H1 (cell line): ENCODE results near the gene WDR5. TPM values are rescaled to one million over a fixed set of nuclear protein-coding genes. Genes with fewer than 3 reads are reported as not detected.

Source experiments
- CTCF ChIA-PET: fragments of 300-600 bp; sonication (Branson Sonifier 250); formaldehyde crosslinking; loops from one replicate; lab custom pipeline; 2021; ENCODE audit not compliant: partially characterized antibody; lab: Charles Lee
- POLR2A ChIA-PET: fragments of 300-600 bp; sonication (Branson Sonifier 250); formaldehyde crosslinking; loops from one replicate; lab custom pipeline; 2021; ENCODE audit warnings: inconsistent platforms; ENCODE audit not compliant: partially characterized antibody; lab: Charles Lee
- DNase-seq, 2 experiments: peaks; one replicate each; pipeline versions ENCODE4 v3.0.0 to v3.0.0-alpha.2; 2010 to 2022; ENCODE audit warnings: low spot score in 2 of 2, low read depth in 1 of 2, mixed read lengths in 1 of 2
- FAIRE-seq: peaks from 2 replicates; lab custom pipeline; 2011; peaks lifted over from hg19 to GRCh38; lab: Jason Lieb, UNC
- H2AFZ ChIP-seq: 2 replicates; pipeline ENCODE4 v1.8.1; 2012; ENCODE audit warnings: low read length, inconsistent platforms
- H2AK5ac ChIP-seq: 2 replicates; pipeline ENCODE4 v1.6.1; 2013; ENCODE audit warnings: low read depth, low read length
- H2BK120ac ChIP-seq: replicated peaks from 2 replicates; pipeline ENCODE3; 2013; ENCODE audit warnings: low read depth, low read length, inconsistent platforms
- H2BK12ac ChIP-seq: 2 replicates; pipeline ENCODE4 v1.6.1; 2013; ENCODE audit warnings: low read depth, low read length
- H2BK15ac ChIP-seq: 2 replicates; pipeline ENCODE4 v1.6.1; 2013; ENCODE audit warnings: low read length
- H2BK20ac ChIP-seq: 2 replicates; pipeline ENCODE4 v1.6.1; 2013; ENCODE audit warnings: low read length
- H2BK5ac ChIP-seq: 2 replicates; pipeline ENCODE4 v1.6.1; 2013; ENCODE audit warnings: low read depth, low read length
- H3K14ac ChIP-seq: 2 replicates; pipeline ENCODE4 v1.6.1; 2013; ENCODE audit warnings: inconsistent platforms; ENCODE audit not compliant: insufficient read length
- H3K18ac ChIP-seq: 2 replicates; pipeline ENCODE4 v1.6.1; 2013; ENCODE audit warnings: low read length; ENCODE audit errors: extremely low read depth
- H3K23ac ChIP-seq: 2 replicates; pipeline ENCODE4 v1.6.1; 2013; ENCODE audit warnings: inconsistent platforms; ENCODE audit not compliant: insufficient read length
- H3K23me2 ChIP-seq: 2 replicates; pipeline ENCODE4 v1.6.1; 2013; ENCODE audit warnings: low read depth, low read length
- H3K27ac ChIP-seq: 2 replicates; pipeline ENCODE4 v1.6.1; 2011; ENCODE audit warnings: low read depth, low read length, inconsistent platforms
- H3K27me3 ChIP-seq, 4 experiments: replicated peaks in 1 of 4; 1 replicate in 1 of 4; 2 replicates in 3 of 4; pipeline versions ENCODE4 v1.6.1 to v1.8.1; 2011 to 2013; ENCODE audit warnings: low read length in 3 of 4, mild to moderate bottlenecking in 3 of 4, inconsistent platforms in 2 of 4, mixed read lengths in 2 of 4, moderate library complexity in 1 of 4; ENCODE audit not compliant: control insufficient read depth in 3 of 4, insufficient read depth in 3 of 4; ENCODE audit errors: extremely low read depth in 1 of 4
- H3K36me3 ChIP-seq, 4 experiments: 2 replicates each; pipeline versions ENCODE4 v1.6.1 to v1.8.1; 2011 to 2013; ENCODE audit warnings: mild to moderate bottlenecking in 4 of 4, low read length in 3 of 4, moderate library complexity in 2 of 4, control low read depth in 1 of 4, inconsistent platforms in 1 of 4; ENCODE audit not compliant: insufficient read depth in 4 of 4, control insufficient read depth in 2 of 4
- H3K4ac ChIP-seq: replicated peaks from 2 replicates; pipeline ENCODE3; 2013; ENCODE audit warnings: low read length, low read depth, mixed read lengths, inconsistent platforms; ENCODE audit not compliant: insufficient read length
- H3K4me1 ChIP-seq, 4 experiments: replicated peaks in 1 of 4; 1 replicate in 1 of 4; 2 replicates in 3 of 4; pipeline versions ENCODE4 v1.6.1 to v1.8.1; 2011 to 2013; ENCODE audit warnings: low read length in 3 of 4, inconsistent platforms in 2 of 4, mixed read lengths in 1 of 4; ENCODE audit not compliant: insufficient read depth in 4 of 4, control insufficient read depth in 3 of 4
- H3K4me2 ChIP-seq, 2 experiments: 2 replicates each; pipeline versions ENCODE4 v1.6.1 to v1.8.1; 2011 to 2013; ENCODE audit warnings: low read depth in 2 of 2, low read length in 2 of 2, control low read depth in 1 of 2, inconsistent platforms in 1 of 2, mild to moderate bottlenecking in 1 of 2; ENCODE audit not compliant: insufficient read depth in 1 of 2
- H3K4me3 ChIP-seq, 4 experiments: fragments of 200-600, 300-600 bp in 1 of 4; sonication (generic), shearing (Covaris generic), sonication (Bioruptor Twin) in 1 of 4; 2 replicates each; pipeline versions ENCODE4 v1.5.1 to v1.8.1; 2011 to 2016; ENCODE audit warnings: low read length in 4 of 4, low read depth in 3 of 4, control low read depth in 2 of 4, inconsistent platforms in 2 of 4, mild to moderate bottlenecking in 2 of 4, mixed read lengths in 1 of 4, moderate library complexity in 1 of 4; ENCODE audit not compliant: insufficient read depth in 2 of 4; ENCODE audit errors: extremely low read depth in 1 of 4
- H3K56ac ChIP-seq: replicated peaks from 2 replicates; pipeline ENCODE3; 2013; ENCODE audit warnings: low read depth, mild to moderate bottlenecking, mixed read lengths, low read length, inconsistent platforms; ENCODE audit not compliant: insufficient read length
- H3K79me1 ChIP-seq: 2 replicates; pipeline ENCODE4 v1.6.1; 2013; ENCODE audit warnings: low read depth, low read length, control low read depth
- H3K79me2 ChIP-seq, 2 experiments: 2 replicates each; pipeline versions ENCODE4 v1.6.1 to v1.8.1; 2012 to 2013; ENCODE audit warnings: low read length in 2 of 2, mild to moderate bottlenecking in 2 of 2, inconsistent platforms in 1 of 2; ENCODE audit not compliant: insufficient read depth in 2 of 2, control insufficient read depth in 1 of 2
- H3K9ac ChIP-seq, 4 experiments: replicated peaks in 1 of 4; 1 replicate in 1 of 4; 2 replicates in 3 of 4; pipeline versions ENCODE4 v1.6.1 to v1.8.1; 2011 to 2013; ENCODE audit warnings: low read depth in 3 of 4, low read length in 3 of 4, control low read depth in 2 of 4, mild to moderate bottlenecking in 2 of 4, moderate library complexity in 2 of 4, inconsistent platforms in 1 of 4; ENCODE audit errors: extremely low read depth in 1 of 4
- H3K9me3 ChIP-seq, 2 experiments: 2 replicates each; pipeline versions ENCODE4 v1.6.1 to v1.8.1; 2012 to 2013; ENCODE audit warnings: mild to moderate bottlenecking in 2 of 2, moderate library complexity in 2 of 2, control low read depth in 1 of 2, inconsistent platforms in 1 of 2, low read depth in 1 of 2, low read length in 1 of 2, mixed read lengths in 1 of 2; ENCODE audit not compliant: insufficient read depth in 2 of 2
- H4K20me1 ChIP-seq, 2 experiments: replicated peaks in 1 of 2; 2 replicates each; pipeline versions ENCODE3 to v1.8.1; 2011 to 2013; ENCODE audit warnings: inconsistent platforms in 2 of 2, low read length in 2 of 2, mild to moderate bottlenecking in 1 of 2; ENCODE audit not compliant: insufficient read depth in 2 of 2, control insufficient read depth in 1 of 2
- H4K5ac ChIP-seq: 2 replicates; pipeline ENCODE4 v1.6.1; 2013; ENCODE audit warnings: low read length, low read depth, mixed read lengths, inconsistent platforms; ENCODE audit not compliant: insufficient read length
- H4K8ac ChIP-seq: 2 replicates; pipeline ENCODE4 v1.8.0; 2013; ENCODE audit warnings: mild to moderate bottlenecking, moderate library complexity, low read length, inconsistent platforms; ENCODE audit not compliant: insufficient read depth; ENCODE audit errors: extremely low read depth
- H4K91ac ChIP-seq: replicated peaks from 2 replicates; pipeline ENCODE3; 2013; ENCODE audit warnings: low read length, mixed read lengths, inconsistent platforms; ENCODE audit not compliant: insufficient read length
- CBX8 ChIP-seq: fragments of 300-800, 300-1000 bp; sonication (generic); IDR thresholded peaks from 2 replicates; pipeline ENCODE4 v1.7.1; 2016; ENCODE audit warnings: low read depth, low read length, borderline replicate concordance
- E2F6 ChIP-seq: IDR thresholded peaks from 2 replicates; pipeline ENCODE4 v1.6.1; 2012; ENCODE audit warnings: inconsistent platforms
- WGBS, 2 experiments: shearing (Covaris generic) in 1 of 2; methylation state at CpG; one replicate each; pipeline versions ENCODE4 v1.1.6 to v1.1.7; 2013 to 2015; ENCODE audit warnings: low lambda C conversion rate in 2 of 2, mixed read lengths in 2 of 2, inconsistent platforms in 1 of 2, low coverage in 1 of 2, missing lambda C conversion rate in 1 of 2; ENCODE audit not compliant: insufficient replicate concordance in 2 of 2, insufficient coverage in 1 of 2, insufficient read length in 1 of 2; ENCODE audit errors: extremely low coverage in 1 of 2, missing lambda C conversion rate in 1 of 2; 5-methylcytosine and 5-hydroxymethylcytosine counted together
- polyA plus RNA-seq, 7 experiments: library from polyadenylated mRNA; depleted of rRNA in 3 of 7; stranded (reverse) in 5 of 7; unstranded in 2 of 7; fragments of >200 nt in 5 of 7; fragments of 200-250 nt in 2 of 7; gene quantifications; 1 replicate in 5 of 7; 2 replicates in 1 of 7; 4 replicates in 1 of 7; pipeline versions ENCODE4 v1.2.1 to v1.2.3, GENCODE V29; 2011 to 2013; ENCODE audit warnings: missing spikeins in 2 of 7, mixed read lengths in 2 of 7
- total RNA-seq: library from RNA; stranded (reverse); fragmentation: NEBNext Ultra II Directional; extraction: Animal tissue kit (Norgen Biotek cat#: 25700); gene quantifications from 2 replicates; pipeline ENCODE4 v1.2.1, GENCODE V29; 2021
- TF ChIP-seq, protein P1 (sequence below): IDR thresholded peaks from 2 replicates; pipeline ENCODE4 v1.6.1; 2012; ENCODE audit warnings: inconsistent platforms

Gene WDR5
- total and polyA plus RNA-seq, 2 of the 8 experiments (the other 6 are each of a cell fraction or from before 2014, with no cell fraction given), result 38.4 to 68.1 TPM

DNA sequence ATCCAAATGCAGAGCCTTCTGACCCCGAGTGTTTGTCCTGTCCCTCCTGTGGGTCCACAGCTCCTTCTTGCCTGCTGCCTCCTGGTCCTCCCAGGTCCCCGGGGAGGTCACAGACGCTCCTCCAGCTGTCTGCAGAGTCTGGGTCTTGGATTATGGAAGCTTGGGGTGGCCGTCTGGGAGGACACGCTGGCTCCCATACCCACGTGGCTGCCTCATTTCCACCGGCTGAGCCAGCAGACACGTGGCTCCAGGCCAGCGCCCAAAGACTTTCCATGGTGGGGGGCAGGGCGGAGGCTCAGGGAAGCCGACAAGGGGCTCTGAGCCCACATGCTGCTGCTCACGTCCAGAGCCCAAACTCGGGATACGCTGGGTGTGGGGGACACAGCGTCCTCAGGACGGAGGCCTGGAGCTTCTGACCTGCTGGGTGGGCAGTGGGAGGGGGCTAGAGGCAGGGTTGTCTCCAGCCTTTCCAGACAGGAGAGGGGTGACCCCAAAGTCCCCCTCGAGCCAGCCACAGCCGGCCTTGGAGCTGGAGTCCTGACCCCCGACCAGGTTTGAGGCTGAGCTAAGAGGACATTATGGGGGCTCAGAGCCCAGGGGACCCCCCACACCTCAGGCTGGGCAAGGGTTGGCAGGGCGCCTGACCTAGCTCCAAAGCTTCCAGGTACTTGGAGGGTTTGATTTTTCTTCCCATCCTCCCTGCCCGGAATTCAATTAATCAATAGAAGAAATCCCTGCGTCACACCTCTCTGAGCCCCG, 52.7 kb downstream of the WDR5 start:
- no peaks in the 10 kb centered on the region for H4K20me1 ChIP-seq
- H4K8ac ChIP-seq, result no peak overlapping the region; the same call in none of the 2 replicates
- H3K4me1 ChIP-seq, result peaks cover 0 to 17% (median 4%) of the 10 kb centered on the region in 4 experiments; a peak in 4 of 7 replicates
- no peak overlapping the region for H3K27ac ChIP-seq
- no peak overlapping the region for H2AFZ ChIP-seq
- H3K18ac ChIP-seq, result no peak overlapping the region; the same call in none of the 2 replicates
- H3K9ac ChIP-seq, result no peak overlapping the region
- no peak overlapping the region for H2BK5ac ChIP-seq
- no peak overlapping the region for H2BK120ac ChIP-seq
- H2BK15ac ChIP-seq, result no peak overlapping the region
- no peak overlapping the region for H3K4ac ChIP-seq
- H3K27me3 ChIP-seq, result peaks cover 0 to 8% (median 2%) of the 10 kb centered on the region in 4 experiments; a peak in 4 of 7 replicates
- no peak overlapping the region for H2BK20ac ChIP-seq
- H3K14ac ChIP-seq, result no peak overlapping the region
- TF ChIP-seq, protein P1, sequence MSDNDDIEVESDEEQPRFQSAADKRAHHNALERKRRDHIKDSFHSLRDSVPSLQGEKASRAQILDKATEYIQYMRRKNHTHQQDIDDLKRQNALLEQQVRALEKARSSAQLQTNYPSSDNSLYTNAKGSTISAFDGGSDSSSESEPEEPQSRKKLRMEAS, result peak; percentile 62
- TF ChIP-seq CBX8 (no peak), E2F6 (0 out of 2 replicates have a peak, but pooled peaks have one; percentile 31)
- TF ChIP-seq, all 59 proteins: peak for 2
- Histone ChIP-seq H3K9me3 (no peaks in the 10 kb centered on the region), H3K56ac (no peak overlapping the region), H3K36me3 (no peaks in the 10 kb centered on the region), H3K79me2 (no peaks in the 10 kb centered on the region), H2BK12ac (peak overlapping the region; percentile 53; the same call in 1 of the 2 replicates), H4K91ac (no peak overlapping the region), H4K5ac (no peak overlapping the region), H3K23me2 (peaks cover 3% of the 10 kb centered on the region; the same call in 1 of the 2 replicates), H2AK5ac (no peak overlapping the region), H3K4me3 (peak overlapping the region in 2 of 4 experiments; percentile 17 to 32; a peak in 3 of 8 replicates), H3K79me1 (no peaks in the 10 kb centered on the region), H3K4me2 (peak overlapping the region; percentile 46 to 61; a peak in 3 of 4 replicates), H3K23ac (no peak overlapping the region)
- 74% methylated on average over 22 of the region's 23 CpGs; no CpG with 5 or more reads in 1 of the 2 experiments for WGBS, 2 experiments
- ChIA-PET POLR2A (interaction anchor here (1.1 to 1.2 kb wide), 2 partner anchors 13 to 34 kb away, joined by 3 to 5 read pairs; no protein-coding TSS in a partner anchor), CTCF (interaction anchor here (0.7 to 3.5 kb wide), 9 partner anchors 11 to 56 kb away, joined by 3 to 10 read pairs (median 3); no protein-coding TSS in a partner anchor)
- DNase-seq, result no peak
- FAIRE-seq, result no peak
